NCI-H1436 treated with DMSO at 0.1 percent for 48 hours (cell line): ENCODE data around the gene MTUS2.

Source experiments
- DNase-seq: peaks from one replicate; lab custom pipeline; 2025; lab: John Stamatoyannopoulos, UW

The MTUS2 gene

GRCh38 chr13:29452773-29453616, 632.9 kb downstream of the MTUS2 start:
- DNase-seq = no peak

GRCh38 chr13:29453617-29454011, 633.5 kb downstream of the MTUS2 start:
- DNase-seq = no peak

- no peak for DNase-seq
Observed at GRCh38 chr13:29454931-29455481, 634.9 kb downstream of the MTUS2 start.

- DNase-seq = no peak
Observed at GRCh38 chr13:29456419-29456818, 636.3 kb downstream of the MTUS2 start.

GRCh38 chr13:29457299-29457698, 637.2 kb downstream of the MTUS2 start:
- no peak for DNase-seq

- no peak for DNase-seq
Observed at GRCh38 chr13:29458419-29458818, 638.3 kb downstream of the MTUS2 start.

- no peak for DNase-seq
Observed at GRCh38 chr13:29459813-29460355, 639.7 kb downstream of the MTUS2 start.

GRCh38 chr13:29464105-29464679, 644.1 kb downstream of the MTUS2 start:
- no peak for DNase-seq

GRCh38 chr13:29465741-29466293, 645.7 kb downstream of the MTUS2 start:
- no peak for DNase-seq

GRCh38 chr13:29471551-29471950, 651.4 kb downstream of the MTUS2 start:
- no peak for DNase-seq

GRCh38 chr13:29472332-29472961, 652.3 kb downstream of the MTUS2 start:
- no peak for DNase-seq

GRCh38 chr13:29473166-29473565, 653.0 kb downstream of the MTUS2 start:
- no peak for DNase-seq

- DNase-seq = no peak
Observed at GRCh38 chr13:29474991-29475390, 654.9 kb downstream of the MTUS2 start.

GRCh38 chr13:29476046-29476445, 655.9 kb downstream of the MTUS2 start:
- no peak for DNase-seq

GRCh38 chr13:29479716-29480492, 659.8 kb downstream of the MTUS2 start:
- DNase-seq = no peak

GRCh38 chr13:29480893-29481525, 660.9 kb downstream of the MTUS2 start:
- no peak for DNase-seq

GRCh38 chr13:29481603-29482002, 661.5 kb downstream of the MTUS2 start:
- DNase-seq = no peak

- no peak for DNase-seq
Observed at GRCh38 chr13:29482504-29482903, 662.4 kb downstream of the MTUS2 start.

GRCh38 chr13:29483211-29483610, 663.1 kb downstream of the MTUS2 start:
- DNase-seq = no peak

- DNase-seq = no peak
Observed at GRCh38 chr13:29483623-29484022, 663.5 kb downstream of the MTUS2 start.

GRCh38 chr13:29484236-29484635, 664.1 kb downstream of the MTUS2 start:
- peak; percentile 33 for DNase-seq
